GM23338 (cell line): Measurements from ENCODE around the gene ATG7. TPM values are rescaled to one million over a fixed set of nuclear protein-coding genes. Genes with fewer than 3 reads are reported as not detected.

Experiments used
- ATAC-seq: fragments of 200-7000 bp; cut with Tn5 transposase; 3 replicates; pipeline ENCODE4 v1.9.1; 2020
- DNase-seq: peaks from one replicate; pipeline ENCODE4 v3.0.0-alpha.2; 2015; ENCODE audit warnings: low spot score
- H2AFZ ChIP-seq: fragments of 200-600 bp; sonication (generic); 2 replicates; pipeline ENCODE4 v1.8.0; 2016; ENCODE audit warnings: antibody characterized with exemption, mild to moderate bottlenecking, moderate library complexity
- H3F3A ChIP-seq: fragments of 200-600 bp; sonication (generic); replicated peaks from 2 replicates; pipeline ENCODE4 v1.8.0; 2017; ENCODE audit warnings: antibody characterized with exemption, mixed run types, low read depth
- H3K27ac ChIP-seq: fragments of 200-600 bp; sonication (generic); 2 replicates; pipeline ENCODE4 v1.6.1; 2016; ENCODE audit warnings: low read depth
- H3K27me3 ChIP-seq: fragments of 200-600 bp; sonication (generic); 2 replicates; pipeline ENCODE4 v1.8.0; 2016; ENCODE audit warnings: mild to moderate bottlenecking, mixed run types, moderate library complexity; ENCODE audit not compliant: insufficient read depth
- H3K36me3 ChIP-seq: fragments of 200-600 bp; sonication (generic); 2 replicates; pipeline ENCODE4 v1.8.0; 2016; ENCODE audit warnings: mild to moderate bottlenecking; ENCODE audit not compliant: insufficient read depth
- H3K4me1 ChIP-seq: fragments of 200-600 bp; sonication (generic); 2 replicates; pipeline ENCODE4 v1.8.0; 2016; ENCODE audit warnings: mild to moderate bottlenecking, moderate library complexity; ENCODE audit not compliant: insufficient read depth
- H3K4me2 ChIP-seq: fragments of 200-600 bp; sonication (generic); 2 replicates; pipeline ENCODE4 v1.7.1; 2017; ENCODE audit warnings: mixed run types
- H3K4me3 ChIP-seq: fragments of 200-600 bp; sonication (generic); 2 replicates; pipeline ENCODE4 v1.6.1; 2016; ENCODE audit warnings: mixed run types
- H3K79me2 ChIP-seq: fragments of 200-600 bp; sonication (generic); replicated peaks from 2 replicates; pipeline ENCODE4 v1.8.0; 2017; ENCODE audit warnings: mild to moderate bottlenecking; ENCODE audit not compliant: insufficient read depth
- H3K9me2 ChIP-seq: fragments of 200-600 bp; sonication (generic); 2 replicates; pipeline ENCODE4 v1.8.0; 2017; ENCODE audit not compliant: insufficient read depth
- H4K20me1 ChIP-seq: fragments of 200-600 bp; sonication (generic); replicated peaks from 2 replicates; pipeline ENCODE4 v1.8.0; 2017; ENCODE audit warnings: mild to moderate bottlenecking; ENCODE audit not compliant: insufficient read depth
- H3K27ac Mint-ChIP-seq: 2 replicates; pipeline ENCODE4 v1.8.0; 2020; ENCODE audit warnings: inconsistent platforms, mild to moderate bottlenecking, moderate library complexity, mixed read lengths
- H3K27me3 Mint-ChIP-seq: 3 replicates; pipeline ENCODE4 v1.8.0; 2022; ENCODE audit warnings: low read depth, mild to moderate bottlenecking, moderate library complexity, mixed read lengths, inconsistent platforms; ENCODE audit not compliant: insufficient read depth, poor library complexity
- H3K36me3 Mint-ChIP-seq: 3 replicates; pipeline ENCODE4 v1.8.0; 2021; ENCODE audit warnings: low read depth, mild to moderate bottlenecking, inconsistent platforms, moderate library complexity, mixed read lengths
- H3K4me1 Mint-ChIP-seq: 3 replicates; pipeline ENCODE4 v1.8.0; 2020; ENCODE audit warnings: mild to moderate bottlenecking, inconsistent platforms, mixed read lengths
- H3K4me3 Mint-ChIP-seq: 3 replicates; pipeline ENCODE4 v1.8.0; 2021; ENCODE audit warnings: moderate library complexity, mild to moderate bottlenecking, inconsistent platforms, mixed read lengths
- H3K9me3 Mint-ChIP-seq: 3 replicates; pipeline ENCODE4 v1.8.0; 2020; ENCODE audit warnings: moderate library complexity, mild to moderate bottlenecking, inconsistent platforms, mixed read lengths
- CREB1 ChIP-seq: fragments of 250-450 bp; sonication (Bioruptor Pico); IDR thresholded peaks from 2 replicates; pipeline ENCODE4 v1.5.0; 2020; ENCODE audit warnings: low read depth, mild to moderate bottlenecking, moderate library complexity
- CTCF ChIP-seq, 2 experiments: fragments of 200-600 bp in 1 of 2; sonication (generic) in 1 of 2; conservative IDR thresholded peaks; 2 replicates each; pipeline versions ENCODE4 v1.5.1 to v1.6.1; 2016 to 2017; ENCODE audit warnings: antibody characterized with exemption in 2 of 2, low read depth in 2 of 2, mild to moderate bottlenecking in 2 of 2, moderate library complexity in 1 of 2
- EZH2phosphoT487 ChIP-seq: fragments of 200-600 bp; sonication (generic); IDR thresholded peaks from one replicate; pipeline ENCODE4 v1.8.1; 2018; ENCODE audit warnings: antibody characterized with exemption; ENCODE audit not compliant: unreplicated experiment
- JUNB ChIP-seq: IDR thresholded peaks from one replicate; pipeline ENCODE4 v1.6.1; 2016; ENCODE audit warnings: antibody characterized with exemption; ENCODE audit not compliant: unreplicated experiment
- POLR2AphosphoS5 ChIP-seq: IDR thresholded peaks from 2 replicates; pipeline ENCODE4 v1.6.1; 2016; ENCODE audit warnings: antibody characterized with exemption, low read depth
- STAT1 ChIP-seq: IDR thresholded peaks from one replicate; pipeline ENCODE4 v1.6.1; 2016; ENCODE audit warnings: antibody characterized with exemption; ENCODE audit not compliant: unreplicated experiment
- ZNF331 ChIP-seq: fragments of 250-450 bp; sonication (Bioruptor Pico); IDR thresholded peaks from 2 replicates; pipeline ENCODE4 v1.5.0; 2020; ENCODE audit warnings: low read depth, mild to moderate bottlenecking, moderate library complexity
- ZNF462 ChIP-seq: fragments of 250-450 bp; sonication (Bioruptor Pico); IDR thresholded peaks from 2 replicates; pipeline ENCODE4 v1.5.0; 2020; ENCODE audit warnings: mild to moderate bottlenecking, moderate library complexity
- polyA plus RNA-seq: library from polyadenylated mRNA; unstranded; fragments of >200 nt; fragmentation: Nextera tagmentation; extraction: Ambion mirVana; gene quantifications from 2 replicates; pipeline ENCODE4 v1.2.1, GENCODE V29; 2016
- total RNA-seq: library from RNA; depleted of rRNA; stranded (reverse); fragments of >200 nt; shearing (Covaris generic); gene quantifications from 2 replicates; pipeline ENCODE4 v1.2.3, GENCODE V29; 2014

The ATG7 gene
- total and polyA plus RNA-seq, 2 experiments from 2014 or later: 16.2 to 36.7 TPM

GRCh38 chr3:11284011-11284410, 11.8 kb downstream of the ATG7 start:
- H3K36me3 Mint-ChIP-seq: no peaks in the 10 kb centered on the region; the same call in 2 of the 3 replicates
- no peak overlapping the region for H3K4me3 Mint-ChIP-seq
- no peaks in the 10 kb centered on the region for H3F3A ChIP-seq
- H3K36me3 ChIP-seq: peaks cover 3% of the 10 kb centered on the region; the same call in 1 of the 2 replicates
- no peak overlapping the region for H3K4me3 ChIP-seq
- no peaks in the 10 kb centered on the region; the same call in 1 of the 2 replicates for H4K20me1 ChIP-seq
- H2AFZ ChIP-seq: no peak overlapping the region
- H3K27me3 ChIP-seq: no peaks in the 10 kb centered on the region
- H3K4me2 ChIP-seq: no peak overlapping the region
- 0 out of 3 replicates have a peak, but pooled peaks cover 3% of the 10 kb centered on the region for H3K4me1 Mint-ChIP-seq
- H3K4me1 ChIP-seq: no peaks in the 10 kb centered on the region
- no peaks in the 10 kb centered on the region for H3K9me3 Mint-ChIP-seq
- no peaks in the 10 kb centered on the region for H3K27me3 Mint-ChIP-seq
- no peak for DNase-seq
- no peak overlapping the region for H3K27ac ChIP-seq
- 0 out of 2 replicates have a peak, but pooled peaks cover 5% of the 10 kb centered on the region for H3K79me2 ChIP-seq
- no peak for ATAC-seq
- no peak overlapping the region for H3K27ac Mint-ChIP-seq
- H3K9me2 ChIP-seq: no peaks in the 10 kb centered on the region
- no peak for TF ChIP-seq STAT1
- TF ChIP-seq CREB1 (CRISPR knock-in tag): no peak
- TF ChIP-seq CTCF (conservative IDR thresholded peaks at IDR 0.05; ENCODE audit: low read depth in 2 of 2): no peak
- TF ChIP-seq ZNF331 (CRISPR knock-in tag): no peak
- no peak for TF ChIP-seq POLR2AphosphoS5
- no peak for TF ChIP-seq ZNF462 (CRISPR knock-in tag)
- no peak for TF ChIP-seq JUNB
- no peak for TF ChIP-seq EZH2phosphoT487
